Activated CD8-positive, alpha-beta memory T cell treated with anti-CD3 and anti-CD28 coated beads, Interleukin-2, amount 50 U/mL, for 24 hours (primary cell): ENCODE measurements around the gene CRIM1.

ENCODE experiments used
- DNase-seq: peaks from one replicate; pipeline ENCODE4 v3.0.0-alpha.2; 2020; ENCODE audit errors: extremely low read depth

The CRIM1 gene

GRCh38 chr2:36423619-36424120 is 68.1 kb downstream of the CRIM1 start:
- DNase-seq, result no peak

- DNase-seq, result no peak
Measured at GRCh38 chr2:36425608-36426355, 70.2 kb downstream of the CRIM1 start.

DNA sequence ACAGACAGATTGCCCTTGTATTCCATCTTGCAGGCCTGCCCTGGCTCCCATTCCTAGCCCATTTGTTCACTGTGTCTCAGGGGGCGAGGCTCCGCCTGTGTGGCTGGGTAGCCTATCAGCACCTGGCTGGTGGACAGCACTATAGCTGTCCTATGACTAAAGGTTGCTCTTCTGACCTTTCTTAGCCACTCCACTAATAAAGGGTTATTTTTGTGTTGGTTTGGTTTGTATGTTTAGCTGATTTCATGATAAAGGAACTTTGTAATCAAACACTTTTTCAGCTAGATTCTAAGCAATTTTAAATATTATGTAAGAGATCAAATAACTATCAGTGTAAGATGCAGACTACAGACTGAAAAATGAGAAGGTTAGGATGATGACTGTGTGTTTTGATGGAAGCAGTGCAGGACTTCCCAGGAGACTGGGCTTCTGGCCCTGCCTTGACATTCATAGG is 72.2 kb downstream of the CRIM1 start:
- no peak for DNase-seq

DNA sequence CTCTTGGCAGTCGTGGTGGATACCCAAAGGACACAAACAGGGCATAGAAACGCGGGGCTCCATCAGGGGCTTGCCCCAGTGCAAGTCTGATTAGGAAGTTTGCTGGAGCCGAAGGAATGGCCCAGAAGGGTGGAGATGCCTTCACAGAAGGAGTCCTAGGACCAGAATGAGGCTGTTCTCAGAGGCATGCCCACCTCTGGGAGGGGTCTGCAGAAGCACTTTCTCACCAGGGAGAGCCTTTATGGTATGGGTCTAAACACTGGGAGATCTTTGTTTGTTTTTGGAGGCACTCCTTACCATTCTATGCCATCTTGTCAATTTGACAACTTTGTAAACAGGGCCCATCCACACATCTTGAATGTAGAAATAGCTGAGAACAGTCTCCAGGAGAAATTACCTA is 75.0 kb downstream of the CRIM1 start:
- DNase-seq, result no peak

GRCh38 chr2:36432479-36432878 is 76.9 kb downstream of the CRIM1 start:
- DNase-seq, result no peak

- no peak for DNase-seq
Measured at GRCh38 chr2:36433311-36434217, 78.0 kb downstream of the CRIM1 start.

DNA sequence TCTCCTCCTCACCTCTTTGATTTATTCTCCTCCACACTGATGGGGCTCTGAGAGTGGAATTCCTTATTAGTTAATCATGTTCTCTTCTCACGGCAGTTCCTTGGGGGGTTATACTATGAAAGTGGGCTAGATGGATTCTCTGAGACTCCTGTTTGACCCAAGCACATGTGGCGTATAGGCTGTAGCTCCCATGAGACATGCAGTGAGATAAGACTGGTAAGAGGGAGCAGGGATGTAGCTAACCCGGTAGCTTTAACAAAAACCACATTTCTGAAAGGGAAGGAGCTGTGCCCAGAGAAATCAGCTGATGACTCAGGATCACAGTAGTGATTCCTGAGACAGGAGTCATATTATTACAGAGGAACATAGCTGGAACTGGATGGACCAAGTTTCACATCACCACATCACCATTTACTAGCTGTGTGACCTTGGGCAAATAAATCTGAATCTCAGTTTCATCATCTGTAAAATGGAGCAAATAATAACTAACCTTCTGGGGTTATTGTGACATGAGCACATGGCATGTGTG is 82.9 kb downstream of the CRIM1 start:
- DNase-seq, result no peak

- DNase-seq, result no peak
Measured at GRCh38 chr2:36439084-36439483, 83.5 kb downstream of the CRIM1 start.

DNA sequence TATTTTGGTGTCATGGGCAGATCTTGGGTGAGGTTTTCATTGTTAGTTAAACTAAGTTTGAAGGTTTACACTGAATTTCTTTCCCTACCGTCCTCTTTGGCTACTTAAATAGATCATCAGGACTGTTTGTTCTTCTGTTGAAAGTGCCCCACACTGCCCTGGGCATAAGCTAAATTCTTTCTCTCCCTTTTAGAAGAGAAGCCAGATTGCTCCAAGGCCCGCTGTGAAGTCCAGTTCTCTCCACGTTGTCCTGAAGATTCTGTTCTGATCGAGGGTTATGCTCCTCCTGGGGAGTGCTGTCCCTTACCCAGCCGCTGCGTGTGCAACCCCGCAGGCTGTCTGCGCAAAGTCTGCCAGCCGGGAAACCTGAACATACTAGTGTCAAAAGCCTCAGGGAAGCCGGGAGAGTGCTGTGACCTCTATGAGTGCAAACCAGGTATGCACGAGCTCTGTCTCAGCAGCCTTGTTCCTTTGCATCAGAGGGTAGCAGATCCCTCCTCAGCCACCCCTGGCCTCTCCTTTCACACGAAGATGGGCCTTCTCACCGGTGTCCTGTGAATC is 85.6 kb downstream of the CRIM1 start:
- DNase-seq, result no peak

GRCh38 chr2:36441816-36442215 is 86.2 kb downstream of the CRIM1 start:
- no peak for DNase-seq

- DNase-seq, result no peak
Measured at GRCh38 chr2:36444216-36444936, 88.8 kb downstream of the CRIM1 start.

DNA sequence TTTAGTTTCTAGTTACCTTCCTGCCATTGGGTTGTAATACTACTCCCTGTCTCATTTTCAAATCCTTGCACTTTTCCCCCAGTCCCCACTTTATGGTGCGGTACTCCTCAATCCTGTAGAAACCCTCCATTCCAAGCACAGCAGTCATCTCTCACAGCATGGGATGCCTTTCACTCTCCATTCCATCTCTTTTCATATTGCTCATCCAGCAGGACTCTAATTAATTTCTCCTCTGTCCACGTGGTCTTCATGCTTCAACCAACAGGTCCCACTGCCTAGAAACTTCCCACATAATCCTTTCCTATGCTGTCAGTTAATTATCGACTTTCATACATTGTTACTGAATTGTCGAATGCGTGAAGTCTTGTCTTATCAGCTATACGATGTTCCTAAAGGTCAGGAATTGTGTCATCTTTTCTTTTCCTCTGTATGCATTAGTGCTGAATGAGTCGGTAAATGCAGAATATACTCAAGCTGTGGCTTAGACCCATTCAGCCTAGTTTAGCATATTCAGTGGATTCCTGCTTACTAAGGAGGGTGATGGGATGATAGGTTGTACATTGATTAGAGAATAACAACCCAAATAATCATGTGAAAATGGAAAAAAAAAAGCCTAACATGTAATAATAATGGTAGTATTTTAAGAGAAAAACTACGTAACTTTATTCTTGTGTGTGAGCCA is 89.7 kb downstream of the CRIM1 start:
- no peak for DNase-seq

GRCh38 chr2:36446294-36446693 is 90.7 kb downstream of the CRIM1 start:
- no peak for DNase-seq

- DNase-seq, result no peak
Measured at GRCh38 chr2:36449213-36449612, 93.6 kb downstream of the CRIM1 start.

DNA sequence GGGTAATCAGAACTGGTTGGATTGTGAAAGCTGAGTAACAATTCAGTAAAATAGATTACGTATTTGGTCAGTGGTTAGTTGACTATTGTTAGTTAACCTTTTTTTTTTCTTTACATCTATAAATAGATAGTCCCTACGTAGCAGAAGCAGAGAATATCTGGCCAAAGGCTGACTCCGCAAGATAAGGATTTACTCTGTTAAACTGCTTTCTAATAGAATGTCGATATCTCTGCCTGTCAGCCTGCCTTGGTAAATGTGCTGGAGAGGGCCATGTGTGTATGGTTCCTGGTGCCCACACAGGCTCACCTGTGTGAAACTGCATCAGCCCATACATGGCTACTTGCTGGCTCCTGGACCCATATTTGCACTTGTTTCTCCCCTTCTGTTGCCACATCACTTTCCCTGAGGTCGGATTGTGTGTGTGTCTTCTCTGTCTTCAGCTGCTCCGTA is 94.4 kb downstream of the CRIM1 start:
- no peak for DNase-seq

DNA sequence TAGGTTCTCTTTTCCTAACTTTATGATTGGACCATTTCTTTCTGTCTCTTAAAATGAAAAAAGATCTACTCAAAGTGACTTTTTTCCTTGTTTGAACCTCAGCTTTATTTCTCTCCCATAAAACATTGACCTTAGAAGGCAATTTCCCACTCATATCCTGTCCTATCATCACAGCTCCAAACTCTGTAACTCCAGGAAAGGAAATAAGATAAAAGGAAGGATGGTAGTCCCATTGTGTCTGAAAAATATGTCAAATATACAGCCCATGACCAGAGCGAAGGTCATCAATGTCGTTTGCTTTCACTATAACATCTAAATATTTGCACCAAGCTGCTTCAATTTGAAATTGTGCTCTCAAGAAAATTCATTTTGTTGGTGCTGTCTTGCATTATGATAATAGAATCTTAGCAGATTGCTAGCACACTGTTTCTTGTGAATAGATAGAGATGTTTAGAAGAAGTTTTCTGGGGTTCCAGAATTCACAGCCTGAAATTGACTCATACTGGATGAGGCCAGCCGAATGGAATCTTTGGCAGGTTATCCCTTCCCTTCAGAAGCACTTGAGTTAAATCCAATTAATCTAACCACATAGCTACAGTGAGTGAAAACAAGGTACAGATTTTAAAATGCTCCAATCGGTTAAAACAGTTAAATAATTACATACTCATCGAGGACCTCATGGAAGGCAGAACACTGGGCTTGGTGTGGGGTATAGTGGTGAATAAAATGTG is 95.1 kb downstream of the CRIM1 start:
- no peak for DNase-seq

DNA sequence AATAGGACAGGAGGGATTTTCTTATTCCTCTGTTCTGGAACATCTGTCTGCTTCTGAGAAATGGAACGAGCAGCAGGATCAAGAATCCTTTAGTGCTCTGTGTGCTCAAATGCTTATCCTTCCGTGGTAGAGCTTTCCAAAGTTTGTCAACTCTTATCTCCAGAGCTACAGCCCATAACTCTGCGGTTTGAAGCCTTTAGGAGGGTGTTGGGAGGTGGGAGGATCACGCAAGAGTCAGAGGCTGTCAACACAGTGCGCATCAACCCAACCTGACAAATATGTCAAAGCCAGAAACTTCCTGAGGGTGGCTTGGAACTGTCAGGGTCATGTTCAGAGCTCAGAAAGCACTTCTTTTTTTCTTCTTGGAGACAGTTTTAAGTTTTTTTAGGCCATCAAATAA is 95.9 kb downstream of the CRIM1 start:
- DNase-seq, result no peak

DNA sequence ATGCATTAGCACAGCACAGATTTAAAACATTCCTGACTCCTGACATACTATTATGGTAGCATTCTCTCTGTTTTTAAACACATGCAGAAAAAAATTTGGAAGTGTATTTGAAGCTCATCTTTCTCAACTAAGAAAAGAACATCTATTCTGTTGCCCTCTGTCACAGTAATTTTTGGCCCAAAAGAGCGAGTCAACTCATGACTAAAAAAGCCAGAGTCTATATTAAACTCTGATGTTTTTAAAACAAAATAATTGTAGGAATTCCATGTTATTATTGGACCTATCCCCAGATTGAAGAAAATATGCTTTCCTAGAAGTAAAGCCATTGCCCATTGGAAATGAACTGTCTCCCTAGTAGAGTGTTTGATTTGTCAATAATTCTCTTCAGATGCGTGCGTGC is 96.7 kb downstream of the CRIM1 start:
- no peak for DNase-seq

GRCh38 chr2:36453652-36454051 is 98.1 kb downstream of the CRIM1 start:
- DNase-seq, result no peak

DNA sequence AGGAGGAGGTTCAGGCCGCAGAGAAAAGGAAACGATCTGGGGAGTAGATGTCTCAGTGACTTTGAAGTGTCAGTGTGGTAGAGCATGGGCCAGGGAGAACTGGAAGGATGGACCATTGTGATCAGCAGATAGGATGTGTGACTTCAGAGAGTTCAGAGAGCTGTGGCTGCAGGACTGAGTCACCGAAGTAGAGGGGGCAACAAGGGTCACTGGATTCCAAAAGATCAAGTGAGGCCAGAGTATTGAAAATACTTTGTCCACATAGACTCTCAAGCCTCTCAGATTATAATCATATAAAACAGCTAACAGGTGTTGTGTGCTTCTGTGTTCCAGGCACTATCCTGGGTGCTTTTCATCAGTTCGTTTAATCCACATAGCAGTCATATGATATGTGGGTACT is 99.4 kb downstream of the CRIM1 start:
- DNase-seq, result no peak
